ENCODE measurements around the gene LIG1. TPM values are rescaled to one million over a fixed set of nuclear protein-coding genes. Genes with fewer than 3 reads are reported as not detected.
A peak's percentile ranks its signal among the peaks of the same experiment; 100 is the strongest.

The LIG1 gene
- total RNA-seq, 3 donors from 2014 or later: 77.5 to 103 (median 102) TPM

DNA sequence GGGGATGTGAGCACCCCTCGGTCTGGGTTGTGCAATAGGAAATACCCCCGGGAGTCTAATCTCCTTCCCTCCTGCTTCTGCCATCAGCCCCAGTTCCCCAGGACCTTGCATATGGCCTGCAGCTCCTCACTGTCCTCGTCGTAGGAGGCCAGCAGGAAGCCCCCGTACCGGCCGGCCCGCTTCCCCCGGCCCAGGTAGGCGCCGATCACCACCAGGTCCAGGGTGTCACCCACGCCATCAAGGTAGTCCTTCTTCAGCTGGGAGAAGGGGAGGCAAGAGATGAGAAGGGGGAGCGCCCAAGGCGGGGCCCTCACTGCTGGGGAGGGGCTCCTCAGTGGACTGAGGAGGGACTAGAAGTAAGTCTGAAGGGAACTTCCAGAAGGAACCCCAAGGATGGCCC lies 49.1 kb downstream of the LIG1 start:
- H3K9me3 Mint-ChIP-seq: no peaks in the 10 kb centered on the region
- H3K4me3 Mint-ChIP-seq: no peak overlapping the region
- peaks cover 44% of the 10 kb centered on the region for H3K36me3 Mint-ChIP-seq (ENCODE audit: insufficient read depth)
- DNase-seq (no peak), ATAC-seq (no peak)
- peaks cover 13% of the 10 kb centered on the region for H3K4me1 Mint-ChIP-seq (ENCODE audit: low read depth)
- no peaks in the 10 kb centered on the region for H3K27me3 Mint-ChIP-seq (ENCODE audit: low read depth)

DNA sequence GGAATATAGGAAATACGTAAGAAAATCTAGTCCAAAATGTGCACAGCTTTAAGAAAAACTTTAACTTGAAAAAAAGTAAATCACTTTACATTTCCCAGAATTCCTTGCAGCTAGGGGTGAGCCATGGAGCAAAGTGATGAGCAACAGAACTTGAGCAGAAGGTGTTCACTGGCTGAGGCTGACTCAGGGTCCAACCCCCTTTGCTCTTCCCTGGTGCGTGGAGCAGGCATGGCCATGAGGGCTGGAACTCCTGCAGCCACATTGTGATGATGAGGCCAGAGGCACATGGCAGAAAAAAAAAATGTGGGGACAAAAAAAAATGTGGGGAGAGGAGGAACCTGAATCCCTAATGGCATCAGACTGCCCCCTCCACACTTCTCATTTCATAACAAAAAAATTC lies 49.6 kb downstream of the LIG1 start:
- no peak for ATAC-seq
- H3K36me3 Mint-ChIP-seq (ENCODE audit: insufficient read depth): peaks cover 44% of the 10 kb centered on the region

DNA sequence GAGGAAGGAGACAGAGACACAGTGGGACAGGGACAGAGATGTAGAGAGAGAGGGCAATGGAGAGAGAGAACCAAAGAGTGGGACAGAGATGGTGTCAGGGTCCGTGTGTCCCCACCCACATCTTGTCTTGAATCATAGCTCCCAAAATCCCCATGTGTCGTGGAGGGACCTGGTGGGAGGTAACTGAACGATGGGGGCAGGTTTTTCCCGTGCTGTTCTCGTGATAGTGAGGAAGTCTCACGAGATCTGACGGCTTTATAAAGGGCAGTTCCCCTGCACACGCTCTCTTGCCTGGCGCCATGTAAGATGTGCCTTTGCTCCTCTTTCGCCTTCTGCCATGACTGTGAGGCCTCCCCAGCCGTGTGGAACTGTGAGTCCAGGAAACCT lies 52.0 kb downstream of the LIG1 start:
- ATAC-seq (peak in 1 of 2 donors; percentile 49), DNase-seq (no peak)
- Mint-ChIP-seq H3K9me3 (no peaks in the 10 kb centered on the region), H3K4me1 (ENCODE audit: low read depth) (peaks cover 13% of the 10 kb centered on the region), H3K27me3 (ENCODE audit: low read depth) (no peaks in the 10 kb centered on the region), H3K4me3 (no peak overlapping the region), H3K36me3 (ENCODE audit: insufficient read depth) (peaks cover 32% of the 10 kb centered on the region)

More for the DNA sequence above, 49.6 kb downstream of the LIG1 start:
- Mint-ChIP-seq H3K4me3 (no peak overlapping the region), H3K9me3 (no peaks in the 10 kb centered on the region), H3K4me1 (ENCODE audit: low read depth) (peaks cover 13% of the 10 kb centered on the region), H3K27me3 (ENCODE audit: low read depth) (no peaks in the 10 kb centered on the region)
- DNase-seq: no peak

DNA sequence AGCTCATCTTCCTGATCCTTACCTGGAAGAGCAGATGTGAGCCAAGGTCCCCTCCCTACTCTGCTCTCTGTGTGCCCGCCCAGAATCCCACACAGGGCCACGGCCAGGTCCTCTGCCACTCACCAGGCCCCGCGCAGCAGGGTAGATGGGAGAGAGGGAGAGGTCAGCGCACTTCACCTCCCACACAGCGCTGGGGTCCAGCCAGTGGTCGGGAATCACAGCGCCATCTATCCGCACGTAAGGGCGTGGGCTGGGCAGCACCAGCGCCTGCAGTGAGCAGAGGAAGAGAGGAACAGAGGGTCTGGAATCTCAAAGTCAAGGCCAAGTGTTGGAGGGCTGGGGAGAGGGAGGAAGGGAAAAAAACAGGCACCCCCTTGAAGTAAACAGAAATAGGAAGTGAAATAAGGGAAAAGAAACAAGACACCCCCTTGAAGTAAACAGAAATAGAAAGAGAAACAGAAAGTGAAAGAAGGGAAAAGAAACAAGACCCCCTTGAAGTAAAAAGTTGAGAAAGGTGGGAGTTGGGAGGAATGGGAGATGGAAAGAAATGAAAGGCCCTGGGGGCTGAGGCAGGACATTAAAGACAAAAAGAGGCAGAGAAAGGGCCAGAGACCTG lies 52.5 kb downstream of the LIG1 start:
- ATAC-seq (no peak), DNase-seq (no peak)
- Mint-ChIP-seq H3K27me3 (ENCODE audit: low read depth) (no peaks in the 10 kb centered on the region), H3K9me3 (no peaks in the 10 kb centered on the region), H3K36me3 (ENCODE audit: insufficient read depth) (peaks cover 32% of the 10 kb centered on the region), H3K4me1 (ENCODE audit: low read depth) (peaks cover 13% of the 10 kb centered on the region), H3K4me3 (no peak overlapping the region)

DNA sequence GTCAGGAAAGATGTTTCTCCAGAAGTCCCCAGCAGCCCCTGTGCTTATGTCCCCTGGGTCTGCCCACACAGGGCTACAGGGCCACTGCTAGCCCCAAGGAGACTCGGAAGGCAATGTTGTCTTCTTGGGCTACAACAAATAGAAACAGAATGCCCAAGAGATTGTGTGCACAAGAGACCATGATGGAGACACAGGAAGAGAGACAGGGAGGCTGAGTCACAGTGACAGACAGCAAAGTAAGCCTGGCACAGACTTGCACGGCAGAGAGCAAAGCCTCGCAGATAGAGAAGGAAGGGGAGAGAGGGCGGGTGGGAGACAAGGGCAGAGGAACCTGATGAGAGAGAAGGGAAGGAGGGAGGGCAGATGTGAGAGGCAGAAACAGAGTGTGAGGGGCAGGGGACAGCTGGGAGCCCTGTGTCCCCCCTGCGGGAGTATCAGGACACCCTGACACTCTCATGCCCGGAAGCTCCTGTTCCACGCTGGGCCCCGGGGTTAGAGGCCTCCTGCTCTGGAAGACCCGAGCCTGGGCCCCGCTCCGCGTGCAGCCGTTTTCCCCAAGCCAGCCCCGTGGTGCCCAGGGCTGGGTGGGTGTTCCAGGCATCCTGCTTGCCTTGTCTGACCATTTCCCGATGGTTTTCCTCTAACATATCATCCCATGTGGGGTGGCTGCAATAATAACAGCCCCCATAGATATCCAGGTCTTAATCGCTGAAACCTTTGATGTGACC lies 56.8 kb downstream of the LIG1 start:
- Mint-ChIP-seq H3K4me1 (ENCODE audit: low read depth) (peaks cover 14% of the 10 kb centered on the region), H3K4me3 (no peak overlapping the region), H3K27me3 (ENCODE audit: low read depth) (no peaks in the 10 kb centered on the region), H3K36me3 (ENCODE audit: insufficient read depth) (peaks cover 13% of the 10 kb centered on the region), H3K9me3 (no peaks in the 10 kb centered on the region)
- DNase-seq: no peak
- ATAC-seq: no peak

DNA sequence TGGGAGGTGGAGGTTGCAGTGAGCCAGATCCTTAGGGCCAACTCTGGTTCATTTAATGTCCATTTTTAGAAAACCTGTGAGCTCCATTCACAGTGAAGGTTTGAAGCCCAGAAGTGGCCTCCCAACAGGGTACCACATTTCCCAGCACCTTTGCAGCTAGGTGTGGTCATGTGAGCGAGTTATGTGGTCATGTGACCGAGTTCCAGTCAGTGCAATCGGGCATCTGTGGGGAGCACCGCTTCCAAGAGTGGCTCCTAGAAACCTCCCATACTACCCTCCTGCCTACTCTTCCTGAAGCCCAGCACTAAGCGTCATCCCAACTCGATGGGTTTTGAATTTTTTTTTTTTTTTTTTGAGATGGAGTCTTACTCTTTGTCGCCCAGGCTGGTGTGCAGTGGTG lies 58.9 kb downstream of the LIG1 start:
- no peaks in the 10 kb centered on the region for H3K27me3 Mint-ChIP-seq (ENCODE audit: low read depth)

DNA sequence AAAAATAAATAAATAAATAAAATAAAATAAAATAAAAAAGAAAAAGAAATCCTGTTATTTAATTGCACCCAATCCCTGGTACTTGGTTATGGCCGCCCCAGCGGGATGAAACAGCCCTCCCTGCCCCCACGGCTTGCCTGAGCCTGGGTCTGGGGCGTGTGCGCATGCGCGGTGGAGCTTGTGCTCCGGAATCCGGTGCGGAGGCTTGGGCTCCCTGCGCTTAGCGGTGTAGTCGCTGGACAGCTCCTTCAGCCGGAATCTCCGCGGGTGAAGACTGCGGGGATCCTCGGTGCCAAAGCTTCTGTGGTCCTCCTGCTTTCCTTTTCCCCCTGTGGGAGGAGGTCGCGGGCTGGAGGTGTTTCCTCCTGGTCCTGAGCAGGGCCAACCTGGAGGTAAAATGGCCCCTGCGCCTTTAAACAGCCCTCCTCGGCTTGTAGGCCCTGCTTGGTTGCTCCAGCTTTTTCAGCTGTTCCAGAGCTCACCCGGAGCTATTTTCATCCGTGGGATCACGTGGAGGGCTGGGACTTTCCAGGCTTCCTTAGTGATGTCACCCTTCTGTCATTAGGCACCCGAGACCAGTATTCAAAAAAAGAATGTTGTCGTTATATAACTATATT lies 59.7 kb downstream of the LIG1 start, which contains the start of gene PLA2G4C:
TSS of gene PLA2G4C (minus strand) at position 468 of the 617 bp plus-strand sequence. CDS start 4,288 bp downstream, outside the sequence.
- Mint-ChIP-seq H3K4me3 (peak within 1 kb of the TSS; percentile 86), H3K4me1 (ENCODE audit: low read depth) (peaks cover 10% of the 10 kb centered on the region)

More for the DNA sequence above, 58.9 kb downstream of the LIG1 start:
- Mint-ChIP-seq H3K4me1 (ENCODE audit: low read depth) (peaks cover 10% of the 10 kb centered on the region), H3K9me3 (no peaks in the 10 kb centered on the region), H3K4me3 (no peak overlapping the region), H3K36me3 (ENCODE audit: insufficient read depth) (peaks cover 3% of the 10 kb centered on the region)
- DNase-seq (no peak), ATAC-seq (no peak)

DNA sequence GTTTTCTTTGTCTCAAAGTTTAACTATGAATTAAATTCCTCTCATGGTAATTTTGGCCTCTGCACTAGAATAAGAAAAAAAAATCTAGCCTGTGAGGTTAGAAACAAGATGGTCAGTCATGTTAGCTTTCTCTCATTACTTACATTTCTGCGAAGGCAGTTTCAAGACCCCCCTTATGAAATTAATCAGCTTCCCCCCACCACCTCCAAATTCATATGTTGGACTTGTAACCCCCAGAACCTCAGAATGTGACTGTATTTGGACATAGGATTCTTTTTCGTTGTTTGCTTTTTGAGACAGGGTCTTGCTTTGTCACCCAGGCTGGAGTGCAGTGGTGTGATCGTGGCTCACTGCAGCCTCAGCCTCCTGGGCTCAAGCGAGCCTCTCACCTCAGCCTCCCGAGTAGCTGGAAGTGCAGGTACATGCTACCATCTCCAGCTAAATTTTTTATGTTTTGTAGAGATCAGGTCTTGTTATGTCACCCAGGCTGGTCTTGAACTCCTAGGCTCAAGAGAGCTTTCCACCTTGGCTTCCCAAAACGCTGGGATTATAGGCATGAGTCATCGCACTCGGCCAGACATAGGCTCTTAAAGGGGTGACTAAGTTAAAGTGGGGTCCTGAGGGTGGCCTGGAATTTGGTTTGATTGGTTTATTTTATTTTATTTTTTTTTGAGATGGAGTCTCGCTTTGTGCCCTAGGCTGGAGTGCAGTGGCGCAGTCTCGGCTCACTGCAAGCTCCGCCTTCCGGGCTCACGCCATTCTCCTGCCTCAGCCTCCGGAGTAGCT lies 61.0 kb downstream of the LIG1 start:
- ATAC-seq: no peak
- Mint-ChIP-seq H3K36me3 (ENCODE audit: insufficient read depth) (peaks cover under 1% of the 10 kb centered on the region), H3K4me3 (no peak overlapping the region)

More for the DNA sequence above, 59.7 kb downstream of the LIG1 start, which contains the start of gene PLA2G4C:
- Mint-ChIP-seq H3K27me3 (ENCODE audit: low read depth) (no peaks in the 10 kb centered on the region), H3K9me3 (no peaks in the 10 kb centered on the region), H3K36me3 (ENCODE audit: insufficient read depth) (peaks cover 3% of the 10 kb centered on the region)
- ATAC-seq (peak; percentile 83 to 89), DNase-seq (peak; percentile 81)

DNA sequence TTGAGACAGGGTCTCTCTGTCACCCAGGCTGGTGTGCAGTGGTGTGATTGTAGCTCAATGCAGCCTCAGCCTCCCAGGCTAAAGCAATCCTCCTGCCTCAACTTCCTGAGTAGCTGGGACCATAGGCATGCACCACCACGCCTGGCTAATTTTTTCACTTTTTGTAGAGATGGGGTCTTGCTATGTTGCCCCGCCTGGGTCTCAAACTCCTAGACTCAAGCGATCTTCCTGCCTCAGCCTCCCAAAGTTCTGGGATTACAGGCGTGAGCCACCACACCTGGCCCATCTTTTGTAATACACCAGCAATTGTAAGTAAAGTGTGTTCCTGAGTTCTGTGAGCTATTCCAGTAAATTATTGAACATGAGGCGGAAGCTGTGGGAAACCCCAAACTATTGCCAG lies 66.2 kb downstream of the LIG1 start:
- DNase-seq: no peak
- Mint-ChIP-seq H3K36me3 (ENCODE audit: insufficient read depth) (no peaks in the 10 kb centered on the region), H3K9me3 (no peaks in the 10 kb centered on the region), H3K27me3 (ENCODE audit: low read depth) (no peaks in the 10 kb centered on the region), H3K4me3 (no peak overlapping the region), H3K4me1 (ENCODE audit: low read depth) (peaks cover 4% of the 10 kb centered on the region)
- ATAC-seq: no peak

More for the DNA sequence above, 61.0 kb downstream of the LIG1 start:
- no peak for DNase-seq
- H3K4me1 Mint-ChIP-seq (ENCODE audit: low read depth): peaks cover 10% of the 10 kb centered on the region
- no peaks in the 10 kb centered on the region for H3K9me3 Mint-ChIP-seq
- no peaks in the 10 kb centered on the region for H3K27me3 Mint-ChIP-seq (ENCODE audit: low read depth)

DNA sequence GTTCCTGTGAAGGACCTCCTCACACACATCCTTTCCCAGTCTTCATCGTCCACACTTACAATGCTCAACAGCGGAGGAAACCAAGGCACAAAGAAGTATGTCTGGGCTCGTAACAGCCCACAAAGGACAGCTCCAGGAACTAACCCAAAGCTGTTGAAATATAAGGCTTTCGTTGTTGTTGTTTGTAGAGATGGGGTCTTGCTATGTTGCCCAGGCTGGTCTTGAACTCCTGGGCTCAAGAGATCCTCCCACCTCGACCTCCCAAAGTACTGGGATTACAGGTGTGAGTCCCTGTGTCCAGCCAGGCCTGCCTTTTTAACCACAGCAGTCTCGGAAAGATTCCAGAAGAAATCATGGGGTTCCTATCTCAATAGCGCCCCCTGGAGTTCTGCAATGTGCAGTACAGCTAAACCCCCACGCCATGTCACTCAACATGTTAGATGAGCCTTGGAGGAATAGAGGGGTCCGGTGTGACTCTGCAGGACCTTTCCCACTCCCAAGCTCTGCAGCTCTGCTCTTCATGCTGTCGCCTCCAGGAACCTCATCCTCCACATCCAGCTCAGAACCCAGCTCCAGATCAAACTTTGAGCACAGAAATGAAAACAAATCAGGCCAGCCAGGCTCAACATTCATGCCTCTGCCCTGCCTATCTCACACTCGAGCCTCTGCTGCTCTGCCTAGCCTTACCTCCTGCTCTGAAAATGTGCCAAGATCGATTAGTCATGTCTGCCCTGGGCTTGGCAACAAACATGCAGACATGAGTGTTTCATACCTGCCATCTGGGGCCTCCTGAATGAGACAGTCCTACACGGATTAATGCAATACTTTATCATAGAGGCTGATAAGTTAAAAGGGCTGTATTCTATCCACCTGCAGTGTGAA lies 67.0 kb downstream of the LIG1 start:
- H3K9me3 Mint-ChIP-seq: no peaks in the 10 kb centered on the region
- no peaks in the 10 kb centered on the region for H3K27me3 Mint-ChIP-seq (ENCODE audit: low read depth)
- H3K4me1 Mint-ChIP-seq (ENCODE audit: low read depth): peaks cover 4% of the 10 kb centered on the region
- DNase-seq (no peak), ATAC-seq (peak in 1 of 2 donors; percentile 53)
- H3K4me3 Mint-ChIP-seq: no peak overlapping the region
- H3K36me3 Mint-ChIP-seq (ENCODE audit: insufficient read depth): no peaks in the 10 kb centered on the region

DNA sequence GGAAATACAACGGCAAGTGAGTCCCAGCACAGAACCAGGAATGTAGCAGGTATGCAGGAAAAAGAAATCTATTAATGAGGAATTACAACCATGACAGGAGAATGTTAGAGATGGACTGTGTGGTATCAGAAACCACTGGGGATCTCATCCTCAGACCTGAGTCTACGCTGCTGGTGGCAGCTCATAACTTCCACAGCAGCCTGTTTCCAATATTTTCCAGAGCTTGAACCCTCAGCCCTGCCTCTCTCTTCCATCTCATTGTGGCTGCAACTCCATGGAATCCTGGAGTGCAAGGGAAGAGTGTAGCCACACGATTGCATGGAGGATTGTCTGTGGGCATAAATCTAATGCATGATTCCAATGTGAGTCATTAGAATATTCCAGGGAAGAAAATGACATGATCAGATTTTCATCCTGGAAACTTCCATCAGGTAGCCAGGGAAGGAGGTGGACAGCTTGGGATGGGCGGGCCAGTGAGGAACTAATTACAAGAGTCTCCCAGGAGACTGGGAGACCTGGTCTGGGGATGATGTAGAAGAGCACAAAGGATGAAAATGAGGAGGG lies 74.5 kb downstream of the LIG1 start:
- Mint-ChIP-seq H3K4me1 (ENCODE audit: low read depth) (no peaks in the 10 kb centered on the region), H3K36me3 (ENCODE audit: insufficient read depth) (peaks cover 16% of the 10 kb centered on the region), H3K4me3 (no peak overlapping the region), H3K9me3 (peaks cover 14% of the 10 kb centered on the region), H3K27me3 (ENCODE audit: low read depth) (peaks cover 3% of the 10 kb centered on the region)
- ATAC-seq (no peak), DNase-seq (no peak)

DNA sequence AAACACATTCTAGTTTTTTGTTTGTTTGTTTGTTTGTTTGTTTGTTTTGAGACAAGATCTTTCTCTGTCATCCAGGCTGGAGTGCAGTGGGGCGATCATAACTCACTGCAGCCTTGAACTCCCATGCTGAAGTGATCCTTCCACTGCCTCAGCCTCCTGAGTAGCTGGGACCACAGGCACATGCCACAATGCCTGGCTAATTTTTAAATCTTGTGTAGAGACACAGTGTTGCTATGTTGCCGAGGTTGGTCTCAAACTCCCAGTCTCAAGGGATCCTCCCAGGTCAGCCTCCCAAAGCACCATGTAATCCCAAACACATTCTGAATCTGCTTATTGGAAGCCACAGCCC lies 75.3 kb downstream of the LIG1 start:
- no peaks in the 10 kb centered on the region for H3K4me1 Mint-ChIP-seq (ENCODE audit: low read depth)
- no peak for DNase-seq
- peaks cover 6% of the 10 kb centered on the region for H3K27me3 Mint-ChIP-seq (ENCODE audit: low read depth)
- peaks cover 14% of the 10 kb centered on the region for H3K9me3 Mint-ChIP-seq
- H3K36me3 Mint-ChIP-seq (ENCODE audit: insufficient read depth): peaks cover 16% of the 10 kb centered on the region
- no peak overlapping the region for H3K4me3 Mint-ChIP-seq
- ATAC-seq: no peak

DNA sequence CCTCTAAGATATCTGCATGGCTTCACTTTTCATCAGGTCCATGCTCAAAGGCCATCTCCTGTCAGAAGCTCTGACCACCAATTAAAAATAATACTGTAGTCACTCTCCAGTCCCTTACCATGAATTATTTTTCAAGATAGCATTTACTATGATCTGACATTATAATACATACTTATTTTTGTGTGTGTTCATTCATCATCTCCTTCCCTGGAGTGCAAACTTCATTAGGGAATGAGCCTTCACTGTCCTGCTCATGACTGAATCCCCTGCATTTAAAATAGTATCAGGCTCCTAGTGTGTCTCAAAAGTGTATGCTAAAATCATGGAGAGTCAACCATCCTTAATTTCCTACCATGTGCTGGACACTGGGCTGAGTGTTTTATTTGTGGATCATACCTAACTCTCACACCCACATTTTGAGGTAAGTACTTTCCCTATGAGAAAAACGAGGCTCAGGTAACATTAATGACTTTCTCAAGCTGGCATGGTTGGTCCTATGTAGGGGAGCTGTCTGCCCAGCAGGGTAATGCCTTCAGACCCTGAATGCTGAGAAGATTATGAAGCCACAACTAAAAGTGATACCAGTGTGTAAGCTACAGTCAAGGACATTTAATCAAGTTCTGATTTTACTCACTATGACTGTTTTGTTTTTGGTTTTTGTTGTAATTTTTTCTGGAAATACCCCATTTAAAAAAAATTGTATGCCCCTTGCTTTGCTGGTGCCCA lies 75.9 kb downstream of the LIG1 start:
- Mint-ChIP-seq H3K9me3 (peaks cover 14% of the 10 kb centered on the region), H3K27me3 (ENCODE audit: low read depth) (peaks cover 8% of the 10 kb centered on the region), H3K4me3 (no peak overlapping the region), H3K4me1 (ENCODE audit: low read depth) (no peaks in the 10 kb centered on the region), H3K36me3 (ENCODE audit: insufficient read depth) (peaks cover 16% of the 10 kb centered on the region)
- DNase-seq (no peak), ATAC-seq (peak in 1 of 2 donors; percentile 46)

All from activated T-cell treated with anti-CD3 and anti-CD28 coated beads, Interleukin-2, amount 50 U/mL, for 4 hours (primary cell).